ENCODE data around the gene GRWD1. TPM values are rescaled to one million over a fixed set of nuclear protein-coding genes. Genes with fewer than 3 reads are reported as not detected.

The GRWD1 gene
- total and polyA plus RNA-seq, 2 of the 4 experiments (the other 2 are of a cell fraction): 22.0 to 22.5 TPM

DNA sequence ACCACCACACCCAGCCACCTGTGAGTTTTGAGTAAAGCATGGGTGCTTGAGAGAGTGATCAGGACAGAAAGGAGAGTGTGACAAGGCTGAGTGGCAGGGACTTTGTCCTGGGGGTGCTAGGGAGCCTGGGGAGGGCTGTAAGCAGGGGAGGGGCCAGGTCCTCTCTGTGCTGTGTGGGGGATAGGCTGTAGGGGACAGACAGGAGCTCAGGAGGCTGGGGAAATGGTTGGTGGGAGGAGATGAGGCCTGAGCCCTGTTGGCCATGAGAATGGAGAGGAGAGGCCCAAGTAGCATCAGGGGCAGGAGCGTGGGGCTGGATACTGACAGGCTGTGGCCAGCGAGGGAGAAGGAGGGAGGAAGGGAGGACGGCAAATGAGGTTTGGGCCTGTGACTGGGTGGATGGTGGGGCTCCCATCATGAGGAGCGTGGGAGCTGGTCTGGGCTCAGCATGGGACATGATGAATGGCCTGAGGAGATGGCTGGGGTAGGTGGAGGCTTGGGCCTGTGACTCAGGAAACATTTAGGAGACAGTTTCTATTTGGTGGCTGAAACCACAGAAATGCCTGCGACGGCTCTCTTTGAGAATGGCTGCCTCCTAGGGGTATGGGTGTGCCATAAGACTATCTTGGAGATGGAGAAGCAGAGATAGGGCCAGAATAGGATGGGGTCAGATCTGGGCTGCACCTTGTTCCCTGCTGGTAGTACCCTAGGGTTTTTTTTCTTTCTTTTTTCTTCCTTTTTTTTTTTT, 27.3 kb upstream of the GRWD1 start:
- Histone ChIP-seq H3K9ac (ENCODE audit: low read depth, low read length) (no peak overlapping the region), H3K4me1 (ENCODE audit: control insufficient read depth, insufficient read depth, low read length) (peaks cover 7% of the 10 kb centered on the region), H2BK5ac (ENCODE audit: low read depth, low read length, poor library complexity, severe bottlenecking) (no peak overlapping the region), H3K23ac (ENCODE audit: low read depth, low read length) (no peak overlapping the region), H3K27me3 (ENCODE audit: control insufficient read depth, insufficient read depth, low read length) (peaks cover 4% of the 10 kb centered on the region; the same call in 1 of the 2 replicates), H3K4me2 (ENCODE audit: low read depth, low read length) (no peak overlapping the region), H3K79me1 (ENCODE audit: low read depth in 1 of 2, low read length in 2 of 2) (no peaks in the 10 kb centered on the region; a peak in 1 of 4 replicates), H3K4ac (ENCODE audit: low read depth, low read length) (no peak overlapping the region), H2BK15ac (ENCODE audit: low read depth, low read length) (no peak overlapping the region), H3K4me3 (ENCODE audit: insufficient read depth, low read depth, low read length) (no peak overlapping the region), H3K56ac (ENCODE audit: extremely low read depth, insufficient read depth, low read length) (no peak overlapping the region), H4K20me1 (ENCODE audit: insufficient read depth, low read length) (no peaks in the 10 kb centered on the region), H3K36me3 (ENCODE audit: control insufficient read depth, insufficient read depth, low read length) (no peaks in the 10 kb centered on the region), H4K8ac (ENCODE audit: low read depth in 2 of 2, low read length in 2 of 2) (peak overlapping the region in 1 of 2 experiments; percentile 9; a peak in 1 of 4 replicates), H2AK5ac (ENCODE audit: low read depth, low read length) (peak overlapping the region; percentile 43; the same call in 1 of the 2 replicates), H2AFZ (replicated peaks; ENCODE audit: low read length, poor library complexity) (peak overlapping the region; percentile 7), H3K9me1 (ENCODE audit: insufficient read depth, low read length) (peaks cover 4% of the 10 kb centered on the region; the same call in 1 of the 2 replicates), H3K18ac (ENCODE audit: low read depth, low read length) (no peak overlapping the region), H3K27ac (ENCODE audit: insufficient read depth, low read length) (no peak overlapping the region), H3K9me3 (ENCODE audit: control insufficient read depth, insufficient read depth, low read length) (no peaks in the 10 kb centered on the region; the same call in 1 of the 2 replicates), H4K5ac (ENCODE audit: low read depth, low read length) (no peak overlapping the region), H2BK20ac (ENCODE audit: low read depth, low read length) (no peak overlapping the region), H4K91ac (ENCODE audit: insufficient read depth, low read depth, low read length) (no peak overlapping the region), H3K14ac (replicated peaks; ENCODE audit: low read depth, low read length) (no peak overlapping the region), H2BK120ac (ENCODE audit: low read depth, low read length) (no peak overlapping the region), H2AK9ac (replicated peaks; ENCODE audit: low read depth, low read length, poor library complexity) (peak overlapping the region; percentile 81)
- dilution Hi-C loops (cut with HindIII; ENCODE audit: low sequenced_read_pairs, unreplicated experiment) (no loop called here), in situ Hi-C loops (cut with MboI; ENCODE audit: low sequenced_read_pairs) (no loop called here), intact Hi-C loops (cut with micrococcal nuclease) (no loop called here)
- ATAC-seq (ENCODE audit: low read depth) (no peak), DNase-seq (peak; percentile 23)
- ChIA-PET POLR2A (ENCODE audit: unreplicated experiment) (no interaction called here), CTCF (no interaction called here)
- BruUV-seq (replicated peaks): no TSS peak
- TF ChIP-seq, protein P1, sequence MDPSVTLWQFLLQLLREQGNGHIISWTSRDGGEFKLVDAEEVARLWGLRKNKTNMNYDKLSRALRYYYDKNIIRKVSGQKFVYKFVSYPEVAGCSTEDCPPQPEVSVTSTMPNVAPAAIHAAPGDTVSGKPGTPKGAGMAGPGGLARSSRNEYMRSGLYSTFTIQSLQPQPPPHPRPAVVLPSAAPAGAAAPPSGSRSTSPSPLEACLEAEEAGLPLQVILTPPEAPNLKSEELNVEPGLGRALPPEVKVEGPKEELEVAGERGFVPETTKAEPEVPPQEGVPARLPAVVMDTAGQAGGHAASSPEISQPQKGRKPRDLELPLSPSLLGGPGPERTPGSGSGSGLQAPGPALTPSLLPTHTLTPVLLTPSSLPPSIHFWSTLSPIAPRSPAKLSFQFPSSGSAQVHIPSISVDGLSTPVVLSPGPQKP (IDR thresholded peaks at IDR 0.05; ENCODE audit: borderline replicate concordance, low read depth, low read length): no peak
- TF ChIP-seq, protein P2, sequence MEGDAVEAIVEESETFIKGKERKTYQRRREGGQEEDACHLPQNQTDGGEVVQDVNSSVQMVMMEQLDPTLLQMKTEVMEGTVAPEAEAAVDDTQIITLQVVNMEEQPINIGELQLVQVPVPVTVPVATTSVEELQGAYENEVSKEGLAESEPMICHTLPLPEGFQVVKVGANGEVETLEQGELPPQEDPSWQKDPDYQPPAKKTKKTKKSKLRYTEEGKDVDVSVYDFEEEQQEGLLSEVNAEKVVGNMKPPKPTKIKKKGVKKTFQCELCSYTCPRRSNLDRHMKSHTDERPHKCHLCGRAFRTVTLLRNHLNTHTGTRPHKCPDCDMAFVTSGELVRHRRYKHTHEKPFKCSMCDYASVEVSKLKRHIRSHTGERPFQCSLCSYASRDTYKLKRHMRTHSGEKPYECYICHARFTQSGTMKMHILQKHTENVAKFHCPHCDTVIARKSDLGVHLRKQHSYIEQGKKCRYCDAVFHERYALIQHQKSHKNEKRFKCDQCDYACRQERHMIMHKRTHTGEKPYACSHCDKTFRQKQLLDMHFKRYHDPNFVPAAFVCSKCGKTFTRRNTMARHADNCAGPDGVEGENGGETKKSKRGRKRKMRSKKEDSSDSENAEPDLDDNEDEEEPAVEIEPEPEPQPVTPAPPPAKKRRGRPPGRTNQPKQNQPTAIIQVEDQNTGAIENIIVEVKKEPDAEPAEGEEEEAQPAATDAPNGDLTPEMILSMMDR (conservative IDR thresholded peaks at IDR 0.05; ENCODE audit: low read depth, low read length): 0 out of 2 replicates have a peak, but pooled peaks have one; percentile 9
- 66% methylated on average over 4 of the region's 6 CpGs; no CpG with 5 or more reads in 1 of the 2 experiments for WGBS, 2 experiments (ENCODE audit: extremely low coverage in 2 of 2, insufficient read length in 1 of 2)
